A673 (cell line): Measurements from ENCODE around the gene CETP.

Source experiments
- CTCF ChIP-seq: fragments of 300-800, 200-600 bp; sonication (generic); conservative IDR thresholded peaks from 2 replicates; pipeline ENCODE4 v1.5.1; 2017; ENCODE audit warnings: low read depth, mild to moderate bottlenecking, antibody characterized with exemption, low read length, moderate library complexity, mixed read lengths
- EZH2 ChIP-seq: fragments of 200-600 bp; sonication (generic); IDR thresholded peaks from 2 replicates; pipeline ENCODE4 v1.6.1; 2017; ENCODE audit warnings: borderline replicate concordance, low read depth, mild to moderate bottlenecking, mixed read lengths, antibody characterized with exemption, low read length; ENCODE audit not compliant: poor library complexity, severe bottlenecking

GRCh38 chr16:56967733-56968132 is 6.0 kb downstream of the CETP start:
- TF ChIP-seq EZH2 = no peak
- no peak for TF ChIP-seq CTCF
